PC-9 (cell line): ENCODE data around the gene GGNBP2. TPM values are rescaled to one million over a fixed set of nuclear protein-coding genes. Genes with fewer than 3 reads are reported as not detected.

ENCODE experiments used
- BruUV-seq: library from RNA; stranded (reverse); fragments of 400-500 nt; replicated peaks from 2 replicates; lab custom pipeline; 2021; lab: Mats Ljungman, UMichigan
- CTCF ChIA-PET: fragments of 300-600 bp; sonication (Branson Sonifier 250); formaldehyde crosslinking; loops from one replicate; lab custom pipeline; 2022; ENCODE audit warnings: antibody characterized with exemption; lab: Charles Lee
- POLR2A ChIA-PET: fragments of 300-600 bp; sonication (Branson Sonifier 250); formaldehyde crosslinking; loops from one replicate; lab custom pipeline; 2022; ENCODE audit warnings: antibody characterized with exemption; ENCODE audit not compliant: unreplicated experiment; lab: Charles Lee
- DNase-seq, 2 experiments: peaks; one replicate each; pipeline versions ENCODE4 v3.0.0 to v3.0.0-alpha.2; 2015 to 2022; ENCODE audit warnings: mixed read lengths in 1 of 2
- H2AFZ ChIP-seq: fragments of 200-600 bp; sonication (generic); 2 replicates; pipeline ENCODE4 v1.8.1; 2017; ENCODE audit warnings: antibody characterized with exemption
- H3F3A ChIP-seq: fragments of 200-600 bp; sonication (generic); 2 replicates; pipeline ENCODE4 v1.8.1; 2017; ENCODE audit warnings: antibody characterized with exemption, mild to moderate bottlenecking, low read depth; ENCODE audit not compliant: insufficient read depth
- H3K27ac ChIP-seq: fragments of 200-600 bp; sonication (generic); 2 replicates; pipeline ENCODE4 v1.6.1; 2016; ENCODE audit warnings: mixed run types
- H3K27me3 ChIP-seq: fragments of 200-600 bp; sonication (generic); 2 replicates; pipeline ENCODE4 v1.6.1; 2016; ENCODE audit warnings: low read depth, mixed run types; ENCODE audit not compliant: insufficient read depth
- H3K36me3 ChIP-seq: fragments of 200-600 bp; sonication (generic); 2 replicates; pipeline ENCODE4 v1.6.1; 2016; ENCODE audit warnings: low read depth, mixed run types
- H3K4me1 ChIP-seq: fragments of 200-600 bp; sonication (generic); replicated peaks from 2 replicates; pipeline ENCODE4 v1.6.1; 2016; ENCODE audit warnings: mixed run types; ENCODE audit not compliant: insufficient read depth
- H3K4me2 ChIP-seq: fragments of 200-600 bp; sonication (generic); 2 replicates; pipeline ENCODE4 v1.6.1; 2017; ENCODE audit warnings: mixed run types
- H3K4me3 ChIP-seq: fragments of 200-600 bp; sonication (generic); 2 replicates; pipeline ENCODE4 v1.6.1; 2016; ENCODE audit warnings: mixed run types
- H3K79me2 ChIP-seq: fragments of 200-600 bp; sonication (generic); 2 replicates; pipeline ENCODE4 v1.6.1; 2017; ENCODE audit warnings: low read depth, mixed run types
- H3K9me2 ChIP-seq: fragments of 200-600 bp; sonication (generic); 2 replicates; pipeline ENCODE4 v1.8.1; 2017; ENCODE audit warnings: mild to moderate bottlenecking; ENCODE audit not compliant: insufficient read depth
- H3K9me3 ChIP-seq: fragments of 200-600 bp; sonication (generic); 2 replicates; pipeline ENCODE4 v1.8.1; 2016; ENCODE audit warnings: low read depth; ENCODE audit not compliant: insufficient read depth
- H4K20me1 ChIP-seq: fragments of 200-600 bp; sonication (generic); 2 replicates; pipeline ENCODE4 v1.8.1; 2017; ENCODE audit not compliant: insufficient read depth
- EZH2 ChIP-seq: fragments of 200-600 bp; sonication (generic); IDR thresholded peaks from 2 replicates; pipeline ENCODE4 v1.8.0; 2017; ENCODE audit warnings: antibody characterized with exemption, low read depth
- intact Hi-C: fragments of 100-400 bp; cut with micrococcal nuclease; formaldehyde crosslinking; loops from one replicate; pipeline ENCODE4 v1.10.0; 2022; ENCODE audit not compliant: unreplicated experiment
- total RNA-seq: library from RNA; stranded (reverse); gene quantifications from 2 replicates; pipeline ENCODE4 v1.2.3, GENCODE V29; 2021
- TF ChIP-seq, protein P1 (sequence below): fragments of 200-600 bp; sonication (generic); conservative IDR thresholded peaks from 2 replicates; pipeline ENCODE4 v1.6.1; 2017; ENCODE audit warnings: mixed run types, antibody characterized with exemption, mild to moderate bottlenecking, moderate library complexity

Gene GGNBP2
- total RNA-seq, 1 experiment from 2014 or later = 51.4 TPM

DNA sequence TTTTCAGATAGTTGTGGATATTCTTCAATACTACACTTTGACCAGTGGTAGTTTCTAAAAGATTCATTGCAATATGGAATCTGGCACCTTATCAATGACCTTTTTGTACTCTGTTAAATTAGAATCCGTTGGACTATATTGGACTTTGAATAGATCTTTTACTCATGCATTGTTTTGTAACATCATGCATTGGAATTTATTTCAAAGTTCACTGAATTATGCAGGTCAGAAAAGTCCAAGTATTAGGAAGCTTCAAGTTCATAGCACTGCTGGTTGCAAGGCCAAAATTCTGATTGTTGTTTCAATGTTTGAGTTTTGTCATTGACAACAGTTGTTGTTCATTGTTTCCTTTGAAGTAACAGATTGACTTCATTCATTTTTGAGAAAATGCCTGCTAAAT lies 39.1 kb downstream of the GGNBP2 start:
- Histone ChIP-seq H4K20me1 (peaks cover 18% of the 10 kb centered on the region; the same call in 1 of the 2 replicates), H3K4me1 (no peaks in the 10 kb centered on the region), H3K4me3 (no peak overlapping the region), H3K36me3 (peaks cover 34% of the 10 kb centered on the region), H3K9me2 (no peaks in the 10 kb centered on the region), H2AFZ (no peak overlapping the region), H3K4me2 (no peak overlapping the region), H3K79me2 (no peaks in the 10 kb centered on the region), H3K27ac (no peak overlapping the region), H3K9me3 (no peaks in the 10 kb centered on the region), H3K27me3 (no peaks in the 10 kb centered on the region), H3F3A (peaks cover 7% of the 10 kb centered on the region; the same call in 1 of the 2 replicates)
- CTCF ChIA-PET = no interaction called here
- intact Hi-C loops = no loop called here
- no TSS peak for BruUV-seq
- TF ChIP-seq, protein P1, sequence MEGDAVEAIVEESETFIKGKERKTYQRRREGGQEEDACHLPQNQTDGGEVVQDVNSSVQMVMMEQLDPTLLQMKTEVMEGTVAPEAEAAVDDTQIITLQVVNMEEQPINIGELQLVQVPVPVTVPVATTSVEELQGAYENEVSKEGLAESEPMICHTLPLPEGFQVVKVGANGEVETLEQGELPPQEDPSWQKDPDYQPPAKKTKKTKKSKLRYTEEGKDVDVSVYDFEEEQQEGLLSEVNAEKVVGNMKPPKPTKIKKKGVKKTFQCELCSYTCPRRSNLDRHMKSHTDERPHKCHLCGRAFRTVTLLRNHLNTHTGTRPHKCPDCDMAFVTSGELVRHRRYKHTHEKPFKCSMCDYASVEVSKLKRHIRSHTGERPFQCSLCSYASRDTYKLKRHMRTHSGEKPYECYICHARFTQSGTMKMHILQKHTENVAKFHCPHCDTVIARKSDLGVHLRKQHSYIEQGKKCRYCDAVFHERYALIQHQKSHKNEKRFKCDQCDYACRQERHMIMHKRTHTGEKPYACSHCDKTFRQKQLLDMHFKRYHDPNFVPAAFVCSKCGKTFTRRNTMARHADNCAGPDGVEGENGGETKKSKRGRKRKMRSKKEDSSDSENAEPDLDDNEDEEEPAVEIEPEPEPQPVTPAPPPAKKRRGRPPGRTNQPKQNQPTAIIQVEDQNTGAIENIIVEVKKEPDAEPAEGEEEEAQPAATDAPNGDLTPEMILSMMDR = no peak
- TF ChIP-seq EZH2 = no peak
- POLR2A ChIA-PET = no interaction called here
- no peak for DNase-seq

DNA sequence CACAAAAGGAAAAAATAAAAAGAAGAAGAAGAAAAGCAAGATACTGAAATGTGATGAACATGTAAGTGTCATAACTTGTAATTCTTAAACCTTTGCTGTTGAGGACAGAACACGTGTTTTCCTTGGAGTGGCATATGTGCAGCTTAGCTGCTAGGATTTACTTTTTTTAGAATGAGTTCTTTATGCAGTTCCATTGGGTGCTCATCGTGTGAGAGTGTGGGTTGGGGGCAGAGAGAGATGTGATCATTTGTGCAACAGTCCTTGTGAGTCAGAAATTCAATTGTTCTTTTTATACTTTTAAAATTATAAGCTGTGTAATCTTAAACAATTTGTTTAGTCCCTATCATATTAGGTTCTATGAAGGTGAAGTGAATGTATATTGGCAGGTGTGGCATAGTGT lies 41.4 kb downstream of the GGNBP2 start:
- TF ChIP-seq EZH2 = no peak
- TF ChIP-seq, protein P1 = no peak
- Histone ChIP-seq H3K4me3 (no peak overlapping the region), H3K79me2 (no peaks in the 10 kb centered on the region), H3K9me2 (no peaks in the 10 kb centered on the region), H3F3A (peaks cover 20% of the 10 kb centered on the region), H3K4me2 (no peak overlapping the region), H3K27me3 (no peaks in the 10 kb centered on the region), H3K9me3 (no peaks in the 10 kb centered on the region), H4K20me1 (peaks cover 13% of the 10 kb centered on the region; the same call in 1 of the 2 replicates), H2AFZ (no peak overlapping the region), H3K4me1 (no peaks in the 10 kb centered on the region), H3K27ac (no peak overlapping the region), H3K36me3 (peaks cover 24% of the 10 kb centered on the region)
- POLR2A ChIA-PET = no interaction called here
- intact Hi-C loops = no loop called here
- BruUV-seq = no TSS peak
- CTCF ChIA-PET = no interaction called here
- DNase-seq = no peak

- H3K79me2 ChIP-seq = peaks cover 8% of the 10 kb centered on the region; the same call in 1 of the 2 replicates
- H3K4me3 ChIP-seq = no peak overlapping the region
- ChIA-PET CTCF (interaction anchor here (0.9 kb wide), 1 partner anchor 13 kb away, joined by 11 read pairs; no protein-coding TSS in a partner anchor), POLR2A (no interaction called here)
- DNase-seq = no peak
- no peak overlapping the region for H2AFZ ChIP-seq
- TF ChIP-seq, protein P1 = no peak
- no peak for TF ChIP-seq EZH2
- intact Hi-C loops = no loop called here
- BruUV-seq = no TSS peak
- H3K9me2 ChIP-seq = no peaks in the 10 kb centered on the region
- H3K4me1 ChIP-seq = peaks cover 17% of the 10 kb centered on the region
- no peak overlapping the region for H3K27ac ChIP-seq
- peaks cover 8% of the 10 kb centered on the region; the same call in 1 of the 2 replicates for H3K36me3 ChIP-seq
- H3K4me2 ChIP-seq = no peak overlapping the region
- peaks cover 24% of the 10 kb centered on the region for H3F3A ChIP-seq
- H3K27me3 ChIP-seq = no peaks in the 10 kb centered on the region
- peaks cover 3% of the 10 kb centered on the region; the same call in 1 of the 2 replicates for H4K20me1 ChIP-seq
- H3K9me3 ChIP-seq = no peaks in the 10 kb centered on the region
These were observed 45.4 kb downstream of the GGNBP2 start for GRCh38 chr17:36590082-36590481.
